SH-SY5Y (cell line): ENCODE results near the gene TPH2.

Experiments used
- GATA2 ChIP-seq: IDR thresholded peaks from 2 replicates; pipeline ENCODE4 v1.6.1; 2011; ENCODE audit warnings: mild to moderate bottlenecking, low read depth, low read length
- GATA3 ChIP-seq: IDR thresholded peaks from 2 replicates; pipeline ENCODE4 v1.6.1; 2011; ENCODE audit warnings: low read depth, mild to moderate bottlenecking, low read length, moderate library complexity

DNA sequence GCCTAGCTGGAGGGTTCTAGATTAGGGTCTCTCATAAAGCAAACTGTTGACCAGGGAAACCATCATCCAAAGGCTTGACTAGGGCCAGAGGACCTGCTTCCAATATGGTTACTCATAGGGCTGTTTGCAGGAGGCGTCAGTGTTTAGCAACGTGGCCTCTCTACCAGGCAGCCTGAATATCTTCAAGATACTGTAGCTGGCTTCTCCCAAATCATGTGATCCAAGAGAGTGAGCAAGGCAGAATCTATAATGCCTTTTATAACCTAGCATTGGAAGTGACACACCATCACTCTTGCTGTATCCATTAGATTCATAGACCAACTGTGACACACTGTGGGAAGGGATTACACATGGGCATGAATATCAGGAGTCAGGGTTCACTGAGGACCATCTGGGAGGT is 17.3 kb downstream of the TPH2 start:
- TF ChIP-seq GATA2 (no peak), GATA3 (no peak)
